ENCODE results near the gene NFYC.

NFYC gene

DNA sequence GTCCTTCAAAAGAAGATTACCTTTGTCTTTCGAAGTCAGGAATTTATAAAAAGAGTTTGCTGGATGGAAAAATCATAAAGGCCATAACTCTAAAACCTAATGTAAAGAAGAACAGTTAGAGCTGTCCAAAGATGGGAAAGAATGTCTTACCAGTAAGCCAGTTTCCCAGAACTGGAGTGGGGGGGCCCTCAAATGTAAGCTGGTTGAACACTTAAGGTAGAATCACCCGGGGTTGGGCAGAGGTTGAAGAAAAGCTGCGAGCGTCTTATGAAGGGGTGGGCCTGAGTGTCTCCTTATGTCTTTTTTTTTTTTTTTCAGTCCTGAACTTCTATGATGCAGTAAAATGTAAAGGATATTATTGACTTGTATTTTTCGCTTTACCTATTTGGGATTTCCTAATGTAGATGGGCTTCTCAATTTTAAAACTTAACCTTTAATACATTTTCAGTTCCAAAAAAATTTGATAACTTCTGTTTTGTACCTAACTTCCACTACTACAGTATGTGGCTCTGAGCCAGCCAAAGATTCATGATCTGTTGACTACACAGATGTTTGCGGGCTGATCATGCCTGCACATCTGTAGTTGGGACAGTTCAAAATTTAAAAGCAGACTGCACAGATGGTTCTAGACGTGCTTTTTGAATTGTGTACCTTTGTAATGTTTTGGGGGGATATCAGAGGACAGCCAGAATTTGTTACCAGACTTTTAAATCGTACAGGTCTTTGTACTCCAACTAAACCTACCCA, 43.6 kb downstream of the NFYC start:
- DNase-seq (ENCODE audit: low read depth in 3 of 3, low spot score in 1 of 3): no peak

GRCh38 chr1:40736085-40736531, 44.6 kb downstream of the NFYC start:
- DNase-seq (ENCODE audit: low read depth in 3 of 3, low spot score in 1 of 3): no peak

GRCh38 chr1:40738831-40739230, 47.3 kb downstream of the NFYC start:
- DNase-seq (ENCODE audit: low read depth in 3 of 3, low spot score in 1 of 3): no peak

GRCh38 chr1:40739455-40740008, 48.0 kb downstream of the NFYC start:
- DNase-seq (ENCODE audit: low read depth in 3 of 3, low spot score in 1 of 3): no peak

DNA sequence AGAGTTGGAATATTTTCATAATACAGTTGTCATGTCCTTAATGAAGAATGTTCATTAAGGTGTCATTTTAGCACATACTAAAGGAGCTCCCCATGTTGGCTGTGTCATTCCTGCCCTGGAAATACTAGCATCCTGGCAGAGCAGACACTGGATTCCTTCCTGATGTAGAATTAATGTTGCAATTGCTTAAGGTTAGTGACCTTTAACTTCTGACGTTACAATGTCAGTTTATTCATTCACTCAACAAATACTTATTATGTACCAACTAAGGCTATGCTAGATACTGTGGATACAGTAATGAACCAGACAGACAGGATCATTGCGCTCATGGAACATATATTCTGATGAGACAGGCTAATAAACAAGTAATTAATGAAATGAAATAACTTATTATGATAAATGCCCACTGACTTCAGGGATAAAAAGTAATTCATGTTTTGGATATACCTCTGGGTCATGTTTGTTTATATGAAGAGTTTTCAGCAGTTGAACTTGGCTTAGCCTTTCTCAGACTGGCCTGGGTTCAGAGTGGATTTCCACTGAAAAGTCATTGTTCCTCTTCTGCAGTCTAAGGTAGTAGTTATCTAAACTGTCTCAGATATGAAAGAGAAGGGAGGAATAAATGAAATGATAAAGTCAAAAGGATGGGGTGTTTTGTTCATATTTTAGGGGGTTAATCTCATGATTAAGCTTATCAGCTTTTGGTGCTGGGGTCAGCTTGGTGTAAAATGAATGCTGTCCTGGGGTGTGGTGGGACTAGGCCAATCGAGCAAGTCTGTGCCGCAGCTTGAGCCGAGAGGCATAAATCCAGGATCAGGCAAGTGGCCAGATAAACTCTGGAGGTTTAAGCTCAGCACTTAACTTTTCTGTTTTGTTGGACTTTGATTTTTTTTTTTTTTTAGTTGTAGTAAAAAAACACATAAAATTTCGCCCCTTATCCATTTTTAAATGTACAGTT, 48.8 kb downstream of the NFYC start:
- DNase-seq (ENCODE audit: low read depth in 3 of 3, low spot score in 1 of 3): no peak

DNA sequence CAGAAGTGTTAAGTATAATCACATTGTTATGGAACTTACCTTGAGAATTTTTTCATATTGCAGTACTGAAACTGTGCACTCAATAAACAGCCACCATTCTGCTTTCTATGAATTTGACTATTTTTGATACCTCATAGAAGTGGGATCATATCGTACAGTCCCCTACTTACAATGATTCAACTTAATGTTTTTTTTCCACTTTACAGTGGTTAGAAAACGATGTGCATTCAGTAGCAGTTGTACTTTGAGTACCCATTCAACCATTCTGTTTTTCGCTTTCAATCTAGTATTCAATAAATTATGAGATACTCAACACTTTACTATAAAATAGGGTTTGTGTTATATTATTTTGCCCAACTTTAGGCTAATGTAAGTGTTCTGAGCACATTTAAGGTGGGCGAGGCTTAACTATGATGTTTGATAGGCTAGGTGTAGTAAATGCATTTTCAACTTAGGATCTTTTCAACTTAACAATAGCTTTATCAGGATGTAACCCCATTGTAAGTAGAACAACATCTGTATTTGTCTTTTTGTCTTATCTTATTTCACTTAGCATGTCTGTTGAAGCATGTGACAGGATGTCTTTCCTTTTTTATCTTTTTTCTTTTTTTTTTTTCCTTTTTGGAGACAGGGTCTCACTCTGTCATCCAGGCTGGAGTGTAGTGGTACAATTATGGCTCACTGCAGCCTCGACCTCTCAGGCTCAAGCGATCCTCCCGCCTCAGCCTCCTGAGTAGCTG, 49.7 kb downstream of the NFYC start:
- no peak for DNase-seq (ENCODE audit: low read depth in 3 of 3, low spot score in 1 of 3)

DNA sequence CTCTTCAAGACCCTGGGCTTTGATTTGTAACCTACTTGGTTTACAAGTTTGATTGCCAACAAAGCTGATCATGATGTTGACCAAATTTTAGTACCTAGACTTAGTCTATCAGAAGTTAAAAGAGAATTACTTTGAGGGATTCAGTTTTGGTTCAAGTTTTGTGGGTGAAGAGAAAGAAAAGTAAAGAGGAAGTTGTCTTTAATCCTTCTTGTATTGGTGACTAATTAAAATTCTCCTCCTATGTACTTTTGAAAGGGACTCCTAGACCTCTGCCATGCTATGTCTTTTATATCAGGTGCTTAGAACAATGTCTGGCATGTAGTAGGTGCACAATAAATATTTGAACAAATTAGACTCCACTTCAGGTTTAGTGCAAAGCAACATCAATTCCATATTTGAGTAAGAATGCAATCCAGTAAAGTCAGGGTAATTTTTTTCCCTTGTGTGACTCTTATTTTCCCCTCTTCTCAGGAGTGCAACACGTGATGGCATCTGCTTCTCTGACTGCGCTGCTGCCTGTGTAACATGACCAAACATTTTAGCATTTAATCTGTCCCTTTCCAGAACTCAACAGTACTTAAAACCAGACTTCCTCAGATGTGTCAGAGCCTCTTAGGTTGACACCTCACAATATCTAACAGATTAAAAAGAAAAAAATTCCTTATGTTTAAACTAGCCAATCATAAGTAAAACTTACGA, 51.0 kb downstream of the NFYC start:
- no peak for DNase-seq (ENCODE audit: low read depth in 3 of 3, low spot score in 1 of 3)

DNA sequence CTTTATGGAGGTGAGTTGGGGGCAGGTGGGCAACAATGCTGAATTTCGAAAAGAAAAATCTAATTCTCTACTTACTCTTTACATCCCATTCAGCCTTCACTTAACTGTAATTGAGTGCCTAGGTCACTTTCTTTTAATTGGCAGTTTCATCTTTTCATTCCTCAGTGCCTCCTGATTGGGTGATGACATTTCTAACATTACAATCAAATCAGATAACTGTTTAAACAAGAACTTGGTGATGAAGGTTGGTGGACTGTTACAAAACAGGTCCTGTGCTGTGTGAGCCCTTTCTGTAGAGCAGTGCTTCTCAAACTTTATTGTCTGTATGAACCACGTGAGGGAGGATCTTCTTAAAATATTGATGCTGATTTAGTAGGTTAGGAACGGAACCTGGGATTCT, 51.9 kb downstream of the NFYC start:
- no peak for DNase-seq (ENCODE audit: low read depth in 3 of 3, low spot score in 1 of 3)

DNA sequence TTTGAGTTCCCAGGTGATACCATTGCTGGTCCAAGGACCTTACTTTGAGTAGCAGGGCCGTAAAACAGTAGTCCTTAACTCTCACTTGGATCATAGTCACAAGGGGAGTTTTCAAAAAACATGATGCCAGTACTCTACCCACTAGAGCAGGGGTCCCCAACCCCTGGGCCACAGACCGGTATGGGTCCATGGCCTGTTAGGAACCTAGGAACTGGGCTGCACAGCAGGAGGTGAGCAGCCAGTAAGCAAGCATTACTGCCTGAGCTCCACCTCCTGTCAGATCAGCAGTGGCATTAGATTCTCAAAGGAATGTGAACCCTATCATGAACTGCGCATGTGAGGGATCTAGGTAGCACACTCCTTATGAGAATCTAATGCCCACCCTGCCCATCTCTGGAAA, 52.4 kb downstream of the NFYC start:
- no peak for DNase-seq (ENCODE audit: low read depth in 3 of 3, low spot score in 1 of 3)

DNA sequence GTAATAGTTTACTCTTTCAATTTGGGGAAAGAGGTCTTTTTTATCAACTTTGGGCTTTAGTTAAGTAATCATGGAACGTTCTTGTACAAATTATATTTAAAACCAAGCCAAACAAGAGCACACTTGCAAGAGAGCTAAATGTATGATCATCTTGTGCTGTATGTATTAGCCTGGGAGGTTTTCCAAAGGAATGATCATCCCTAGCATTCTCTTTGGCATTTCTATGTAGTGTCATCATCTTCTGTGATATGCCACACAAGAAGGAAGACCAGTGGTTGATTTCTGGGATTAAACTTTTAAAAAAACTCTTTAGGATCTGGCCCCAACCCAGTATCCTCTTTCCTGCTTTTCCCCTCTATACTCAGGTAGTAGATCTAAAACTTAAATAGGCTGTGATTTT, 53.7 kb downstream of the NFYC start:
- no peak for DNase-seq (ENCODE audit: low read depth in 3 of 3, low spot score in 1 of 3)

DNA sequence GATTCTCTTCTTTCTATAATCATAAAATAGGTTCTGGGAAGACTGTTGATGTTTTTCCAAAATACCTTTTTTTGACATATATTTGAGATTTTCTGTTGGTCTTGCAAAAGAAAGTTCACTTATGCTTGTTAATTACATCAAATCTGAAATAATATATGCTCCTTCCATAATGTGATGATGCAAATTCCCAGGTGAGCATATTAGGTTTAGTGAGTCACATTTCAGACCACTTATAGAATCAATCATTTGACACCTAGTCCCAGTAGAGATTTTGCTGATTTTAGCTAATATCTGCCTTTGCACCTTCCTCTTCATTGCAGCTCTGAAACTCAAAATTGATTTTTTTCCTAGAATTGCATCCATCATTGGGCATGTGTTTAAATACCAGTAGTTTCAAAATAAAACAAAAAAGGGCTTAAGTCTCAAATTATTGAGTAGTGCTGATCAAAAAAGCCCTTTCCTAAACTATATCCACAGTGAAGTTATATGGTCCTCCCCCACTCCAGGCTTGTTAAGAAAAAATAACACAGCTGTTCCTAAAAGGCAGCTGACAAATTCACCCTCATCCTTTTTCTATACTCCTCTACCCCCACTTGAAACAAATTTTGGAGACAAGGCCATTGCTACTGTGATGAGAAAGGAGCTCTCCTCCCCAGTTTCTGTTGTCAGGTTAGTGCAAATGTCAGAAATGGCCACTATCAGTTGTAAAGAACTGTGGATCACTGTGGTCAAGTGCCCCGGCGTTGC, 55.0 kb downstream of the NFYC start:
- DNase-seq (ENCODE audit: low read depth in 3 of 3, low spot score in 1 of 3): no peak

GRCh38 chr1:40748841-40749718, 57.6 kb downstream of the NFYC start:
- no peak for DNase-seq (ENCODE audit: low read depth in 3 of 3, low spot score in 1 of 3)

DNA sequence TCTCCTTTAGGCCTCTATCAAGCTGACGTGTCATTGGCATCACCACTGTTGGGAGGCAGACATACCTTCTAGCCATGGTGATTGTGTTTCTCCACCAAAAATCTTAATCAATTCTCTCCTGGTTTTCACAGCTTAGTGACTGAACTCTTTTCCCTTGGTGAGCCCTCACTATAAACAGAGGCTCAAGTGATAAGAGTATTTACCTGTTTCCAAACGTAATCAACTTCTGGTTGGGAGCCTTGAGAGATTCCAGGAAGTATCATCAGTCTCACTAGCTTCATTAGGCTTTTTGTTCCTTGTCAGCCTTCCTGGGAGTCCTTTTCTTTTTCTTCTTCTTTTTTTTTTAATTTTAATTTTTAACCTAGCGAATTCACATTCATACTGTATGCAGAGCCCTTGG, 58.3 kb downstream of the NFYC start:
- no peak for DNase-seq (ENCODE audit: low read depth in 3 of 3, low spot score in 1 of 3)

- DNase-seq (ENCODE audit: low read depth in 3 of 3, low spot score in 1 of 3): no peak
These were observed 59.0 kb downstream of the NFYC start for GRCh38 chr1:40750451-40750908.

- no peak for DNase-seq (ENCODE audit: low read depth in 3 of 3, low spot score in 1 of 3)
These were observed 60.3 kb downstream of the NFYC start for GRCh38 chr1:40751802-40752201.

GRCh38 chr1:40753142-40753882, 61.8 kb downstream of the NFYC start:
- no peak for DNase-seq (ENCODE audit: low read depth in 3 of 3, low spot score in 1 of 3)

- DNase-seq (ENCODE audit: low read depth in 3 of 3, low spot score in 1 of 3): no peak
These were observed 62.7 kb downstream of the NFYC start for GRCh38 chr1:40754201-40754600.

- no peak for DNase-seq (ENCODE audit: low read depth in 3 of 3, low spot score in 1 of 3)
These were observed 63.6 kb downstream of the NFYC start for GRCh38 chr1:40755067-40755466.

Measured in stimulated activated CD4-positive, alpha-beta T cell treated with anti-CD3 and anti-CD28 coated beads, TNF-alpha, amount 100 ng/mL, for 1 hour (primary cell).